Hepatic stellate cell (primary cell): ENCODE measurements around the gene SH2D3A.

Experiments
- DNase-seq: peaks from one replicate; pipeline ENCODE4 v3.0.0; 2011; ENCODE audit warnings: low spot score

Gene SH2D3A

GRCh38 chr19:6737873-6738786, 29.1 kb downstream of the SH2D3A start:
- DNase-seq, result peak; percentile 81

DNA sequence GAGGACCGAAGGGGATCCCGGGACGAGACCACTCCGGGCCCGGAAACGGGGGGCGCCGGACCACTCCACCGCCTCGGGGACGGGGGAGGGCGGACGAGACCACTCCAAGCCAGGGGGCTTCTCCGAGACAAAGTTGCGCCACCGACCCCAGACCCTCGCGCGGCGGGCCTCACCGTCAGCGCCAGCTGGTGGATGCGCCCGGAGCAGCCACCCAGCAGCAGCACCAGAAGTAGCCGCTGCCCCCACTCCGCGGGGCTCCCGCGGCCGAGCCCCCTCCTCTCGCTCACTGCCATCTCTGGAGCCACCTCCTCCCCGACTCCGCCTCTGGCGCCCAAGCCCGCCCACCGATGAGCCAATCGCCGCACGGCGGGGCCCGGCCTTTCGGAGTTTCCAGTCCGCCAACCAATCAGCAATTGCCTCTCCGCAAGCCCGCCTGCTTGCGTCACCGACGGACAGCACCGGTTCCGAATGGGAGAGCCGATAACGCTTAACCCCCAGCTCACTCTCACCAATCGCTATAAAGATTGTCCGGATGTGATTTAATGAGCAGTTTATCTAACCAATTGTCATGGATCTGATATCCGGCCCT, 29.9 kb downstream of the SH2D3A start, which contains the start of gene GPR108:
TSS of gene GPR108 (minus strand) at position 297 of the 589 bp plus-strand sequence. CDS start at position 293, 4 bp downstream.
- peak; percentile 100 for DNase-seq

DNA sequence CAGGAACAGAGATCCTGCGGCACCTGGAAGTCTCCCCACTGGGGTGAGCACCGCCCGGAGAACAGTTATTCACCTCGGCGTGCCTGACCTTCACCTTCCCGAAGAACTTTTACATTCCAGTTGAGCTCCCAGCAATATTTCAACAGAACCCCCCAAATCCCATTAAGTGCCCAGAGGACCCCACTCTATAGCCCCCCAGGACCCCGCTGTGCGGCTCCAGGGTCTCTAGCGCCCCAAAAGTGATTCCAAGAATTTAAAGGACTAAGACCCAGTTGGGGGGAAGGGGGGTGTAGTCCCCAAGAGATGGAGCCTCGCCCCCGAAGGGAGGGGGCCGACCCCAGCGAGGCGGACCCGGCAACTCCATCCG, 30.3 kb downstream of the SH2D3A start:
- DNase-seq, result no peak

DNA sequence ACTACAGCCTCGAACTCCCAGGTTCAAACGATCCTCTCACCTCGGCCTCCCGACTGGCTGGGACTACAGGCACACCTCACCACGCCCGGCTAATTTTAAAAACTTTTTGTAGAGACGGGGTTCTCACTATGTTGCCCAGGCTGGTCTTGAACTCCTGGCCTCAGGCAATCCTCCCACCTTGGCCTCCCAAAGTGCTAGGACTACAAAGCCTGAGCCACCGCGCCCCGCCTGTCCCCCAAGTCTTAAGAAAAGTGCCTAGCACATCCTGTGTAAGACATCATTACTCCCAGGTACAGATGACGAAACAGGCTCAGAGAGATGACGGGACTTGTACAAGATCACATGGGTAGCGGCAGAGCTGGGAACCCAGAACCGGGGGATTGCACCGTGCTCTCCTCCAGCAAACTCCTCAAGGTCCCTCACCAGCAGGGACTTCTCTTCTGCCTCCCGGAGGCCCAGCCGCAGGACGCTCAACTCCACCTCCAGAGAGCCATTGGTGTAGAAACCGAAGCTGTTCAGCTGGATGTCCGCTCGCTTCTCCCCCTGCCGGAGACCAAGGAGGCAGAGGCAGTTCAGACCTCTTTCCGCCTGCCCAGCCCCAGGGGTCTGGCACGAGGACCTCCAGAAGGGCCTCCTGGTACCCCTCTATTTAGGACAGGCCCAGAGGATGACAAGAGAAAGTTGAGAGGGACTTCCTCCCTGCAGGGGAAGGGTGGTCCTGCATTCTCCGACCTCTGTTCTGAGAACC, 30.9 kb downstream of the SH2D3A start:
- peak; percentile 92 for DNase-seq

GRCh38 chr19:6735181-6735911, 31.9 kb downstream of the SH2D3A start:
- DNase-seq, result no peak

GRCh38 chr19:6734096-6734696, 33.0 kb downstream of the SH2D3A start:
- no peak for DNase-seq

DNA sequence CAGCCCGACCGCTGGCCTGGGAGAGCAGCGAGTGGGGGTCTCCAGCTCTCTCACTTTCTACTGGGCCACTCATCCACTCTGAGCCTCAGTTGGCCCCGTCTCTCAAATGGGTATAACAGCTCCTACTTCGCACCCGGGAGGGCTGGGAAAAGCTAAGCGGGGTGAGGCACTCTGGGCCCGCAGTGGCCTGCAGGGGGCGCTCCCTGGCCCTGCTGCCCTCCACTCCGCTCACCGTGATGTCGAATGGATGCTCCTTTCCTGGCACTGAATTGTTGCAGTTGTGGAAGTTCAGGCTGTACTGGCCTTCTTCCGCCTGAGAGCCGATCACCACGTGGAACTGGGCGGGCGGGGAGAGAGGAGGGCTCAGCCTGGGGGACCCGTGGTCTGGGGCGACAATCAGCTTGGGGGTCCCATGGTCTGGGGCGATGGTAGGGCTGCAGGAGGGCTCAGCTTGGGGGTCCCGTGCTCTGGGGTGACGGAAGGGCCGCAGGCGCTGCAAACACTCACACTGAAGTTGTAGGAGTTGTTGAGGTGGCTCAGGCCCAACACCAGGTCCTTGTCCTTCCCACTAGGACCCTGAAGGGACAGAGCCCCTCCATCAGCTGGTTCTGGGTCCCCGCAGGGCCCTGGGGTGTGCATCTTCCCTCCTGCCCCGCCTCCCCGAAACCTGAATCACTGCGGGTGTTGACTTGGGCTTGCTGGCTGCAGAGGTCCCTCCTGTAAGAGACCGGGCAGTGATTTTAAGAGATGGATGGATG, 33.7 kb downstream of the SH2D3A start:
- no peak for DNase-seq

- no peak for DNase-seq
These were observed 34.4 kb downstream of the SH2D3A start for GRCh38 chr19:6732803-6733337.

- DNase-seq, result no peak
These were observed 35.4 kb downstream of the SH2D3A start for GRCh38 chr19:6731822-6732221.

- DNase-seq, result no peak
These were observed 36.1 kb downstream of the SH2D3A start for GRCh38 chr19:6730941-6731670.

DNA sequence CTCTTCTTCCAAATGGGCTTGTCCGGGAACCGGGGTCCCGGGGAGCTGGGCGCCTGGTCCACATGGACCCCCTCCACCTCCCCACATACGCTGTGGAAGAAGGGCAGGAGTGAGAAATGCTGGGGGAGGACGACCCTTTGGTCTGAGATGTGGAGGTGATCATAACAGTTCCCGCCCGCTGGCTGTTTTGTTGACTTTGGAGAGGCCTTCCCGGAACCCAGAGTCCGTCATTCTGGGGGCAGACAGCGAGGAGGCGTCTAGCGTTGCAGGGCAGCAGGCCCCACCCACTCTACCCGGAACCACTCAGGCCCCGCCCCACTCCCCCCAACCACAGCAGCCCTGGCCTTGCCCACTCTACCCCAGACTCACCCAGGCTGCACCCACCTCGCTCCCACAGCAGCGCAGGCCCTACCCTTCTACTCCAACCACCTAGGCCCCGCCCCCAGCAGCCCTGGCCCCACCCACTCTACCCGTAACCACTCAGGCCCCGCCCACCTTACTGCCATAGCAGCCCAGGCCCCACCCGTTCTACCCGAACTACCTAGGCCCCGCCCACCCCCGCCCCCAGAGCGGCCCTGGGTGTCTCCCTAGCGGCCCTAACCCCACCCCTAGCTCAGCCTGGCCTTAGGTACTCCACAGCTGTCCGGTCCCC, 37.0 kb downstream of the SH2D3A start:
- no peak for DNase-seq

DNA sequence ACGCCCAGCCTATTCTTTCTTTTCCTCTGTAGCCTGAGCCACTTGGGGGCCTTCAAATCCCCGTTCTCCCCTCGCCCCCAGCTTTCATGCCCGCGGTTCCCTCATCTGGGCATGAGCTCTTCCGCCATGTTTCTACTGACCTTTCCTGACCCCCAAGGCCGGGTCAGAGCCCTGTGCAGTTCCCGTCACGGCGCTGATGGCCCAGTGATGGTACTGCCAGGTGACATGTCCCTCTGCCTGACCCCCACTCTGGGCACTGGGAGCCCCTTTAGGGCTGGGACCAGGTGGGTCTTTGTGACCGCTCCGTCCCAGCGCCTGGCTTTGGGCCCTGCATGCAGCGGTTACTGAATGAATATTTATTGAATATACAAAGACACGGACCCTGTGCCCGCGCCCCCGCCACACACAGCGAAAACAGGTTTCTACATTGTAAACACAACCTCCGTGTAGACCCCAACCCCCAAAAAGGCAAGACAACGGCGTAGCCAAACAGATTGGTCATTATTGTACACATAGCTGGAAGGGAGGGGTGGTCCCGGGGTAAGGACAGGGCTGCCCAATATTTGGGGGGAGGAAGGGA, 37.6 kb downstream of the SH2D3A start:
- DNase-seq, result no peak

DNA sequence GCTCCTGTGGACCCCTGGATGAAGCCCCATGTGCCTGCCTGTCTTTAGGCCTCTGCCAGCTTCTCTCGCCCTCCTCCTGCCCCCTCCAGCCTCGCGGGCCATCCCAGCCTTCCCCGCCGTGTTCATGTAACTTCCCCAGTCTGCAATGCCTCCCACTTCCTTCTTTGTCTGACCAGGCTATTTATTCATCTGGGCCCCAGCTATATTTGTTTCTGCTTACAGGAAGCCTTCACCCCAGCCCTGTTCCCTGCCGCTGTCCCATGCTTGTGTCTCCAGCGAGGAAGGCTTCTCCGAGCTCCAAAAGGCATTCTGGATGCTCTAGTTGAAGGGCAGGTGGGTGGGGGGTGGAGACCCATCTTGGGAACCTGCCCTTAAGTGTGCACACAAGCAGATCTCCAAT, 38.9 kb downstream of the SH2D3A start:
- DNase-seq, result no peak

GRCh38 chr19:6725513-6726231, 41.6 kb downstream of the SH2D3A start:
- no peak for DNase-seq

GRCh38 chr19:6724631-6725492, 42.4 kb downstream of the SH2D3A start:
- DNase-seq, result no peak

DNA sequence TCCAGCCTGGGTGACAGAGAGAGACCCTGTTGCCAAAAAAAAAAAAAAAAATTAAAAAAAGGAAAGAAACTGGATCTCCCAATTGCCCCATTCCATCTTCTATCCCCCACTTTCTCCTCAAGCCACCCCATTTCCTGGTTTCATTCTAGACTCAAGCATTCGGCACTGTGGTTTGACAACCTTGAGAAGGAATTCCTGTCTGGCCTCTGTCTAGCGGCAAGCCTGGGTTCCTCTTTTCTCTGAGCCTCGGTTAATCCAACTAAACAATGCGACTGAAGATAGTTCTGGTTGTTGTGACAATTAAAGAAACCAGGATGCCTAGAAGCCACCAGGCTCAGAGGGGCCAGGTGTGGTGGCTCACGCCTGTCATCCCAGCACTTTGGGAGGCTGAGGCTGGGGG, 43.5 kb downstream of the SH2D3A start:
- DNase-seq, result no peak

- no peak for DNase-seq
These were observed 44.1 kb downstream of the SH2D3A start for GRCh38 chr19:6723108-6723618.
